Measurements from ENCODE around the gene SLAMF7. TPM values are rescaled to one million over a fixed set of nuclear protein-coding genes. Genes with fewer than 3 reads are reported as not detected.
A peak's percentile ranks its signal among the peaks of the same experiment; 100 is the strongest.

SLAMF7 gene
- total and polyA plus RNA-seq, 8 donors: 0.12 to 6.5 (median 0.46) TPM

DNA sequence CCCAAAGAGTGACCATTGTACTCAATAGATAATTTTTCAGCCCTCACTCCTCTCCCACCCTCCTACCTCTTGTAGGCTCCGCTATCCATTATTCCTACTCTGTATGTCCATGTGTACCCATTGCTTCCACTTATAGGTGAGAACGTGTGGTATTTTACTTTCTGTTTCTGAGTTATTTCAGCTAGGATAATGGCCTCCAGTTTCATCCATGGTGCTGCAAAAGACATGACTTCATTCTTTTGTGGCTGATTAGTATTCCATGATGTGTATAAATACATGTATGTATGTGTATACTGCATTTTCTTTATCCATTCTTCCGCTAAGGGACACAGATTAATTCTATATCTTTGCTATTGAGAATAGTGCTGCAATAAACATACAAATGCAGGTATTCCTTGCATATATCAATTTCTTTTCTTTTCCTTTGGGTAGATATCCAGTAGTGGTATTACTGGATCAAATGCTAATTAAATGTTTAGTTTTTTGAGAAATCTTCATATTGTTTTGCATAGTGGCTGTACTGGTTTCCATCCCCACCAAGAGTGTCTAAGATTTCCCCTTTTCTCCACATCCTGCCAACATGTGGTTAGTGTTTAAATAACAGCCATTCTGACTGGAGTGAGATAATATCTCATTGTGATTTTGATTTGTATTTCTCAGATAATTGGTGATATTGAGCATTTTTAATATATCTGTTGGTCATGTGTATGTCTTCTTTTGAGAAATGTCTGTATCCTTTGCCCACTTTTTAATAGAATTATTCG, 61.8 kb downstream of the SLAMF7 start:
- FAIRE-seq: no peak
- Histone ChIP-seq H3K4me1 (no peaks in the 10 kb centered on the region), H3K9me3 (no peaks in the 10 kb centered on the region), H3K27me3 (no peaks in the 10 kb centered on the region), H3K4me3 (no peak overlapping the region), H3K36me3 (no peaks in the 10 kb centered on the region), H3K27ac (no peak overlapping the region)
- TF ChIP-seq CTCF (IDR thresholded peaks at IDR 0.05): no peak
- intact Hi-C loops (cut with DNase I): no loop called here
- no peak for ATAC-seq
- 41 to 42% methylated on average over 4 of the region's 4 CpGs for WGBS, 2 donors
- no peak for DNase-seq

DNA sequence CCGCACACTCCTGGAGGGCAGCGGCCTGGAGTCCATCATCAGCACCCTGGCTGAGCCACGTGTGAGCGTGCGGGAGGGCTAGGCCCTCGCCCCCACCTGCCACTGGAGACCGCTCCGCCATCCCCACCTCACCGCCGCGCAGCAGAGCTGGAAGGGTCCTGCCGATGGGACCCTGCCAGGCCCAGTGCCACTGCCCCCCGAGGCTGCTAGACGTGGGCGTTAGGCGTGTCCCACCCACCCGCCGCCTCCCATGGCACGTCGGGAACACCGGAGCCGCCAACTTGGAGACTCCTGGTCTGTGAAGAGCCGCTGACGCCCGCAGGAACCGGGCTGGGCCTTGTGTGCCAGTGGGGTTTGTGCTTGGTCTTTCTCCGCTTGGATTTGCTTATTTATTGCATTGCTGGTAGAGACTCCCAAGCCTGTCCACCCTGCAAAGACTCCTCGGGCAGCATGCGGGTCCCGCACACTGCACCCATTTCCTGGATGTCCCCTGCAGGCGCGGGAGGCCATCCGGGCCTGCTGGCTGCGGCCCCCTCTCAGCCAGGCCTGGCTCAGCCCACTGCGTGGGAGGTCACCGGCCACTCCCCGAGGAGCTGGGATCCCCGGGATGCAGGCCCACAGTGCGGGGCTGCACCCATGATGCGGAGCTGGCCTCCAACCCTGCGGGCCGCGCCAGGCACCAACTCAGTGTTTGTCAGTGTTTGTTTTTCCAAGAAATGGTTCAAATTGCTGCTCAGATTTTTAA, 63.0 kb downstream of the SLAMF7 start:
- no peak for ATAC-seq
- no peak overlapping the region for H3K4me3 ChIP-seq
- no peak for FAIRE-seq
- no peaks in the 10 kb centered on the region for H3K4me1 ChIP-seq
- H3K27ac ChIP-seq: no peak overlapping the region
- no peaks in the 10 kb centered on the region for H3K9me3 ChIP-seq
- H3K27me3 ChIP-seq: no peaks in the 10 kb centered on the region
- 91 to 93% methylated on average over 41 to 43 of the region's 43 CpGs for WGBS, 2 donors
- H3K36me3 ChIP-seq: no peaks in the 10 kb centered on the region
- no peak for TF ChIP-seq CTCF (IDR thresholded peaks at IDR 0.05)
- DNase-seq: peak in 1 of 6 donors; percentile 48
- intact Hi-C loops (cut with DNase I): no loop called here

Other genes with a start within 250 kb of the SLAMF7 start
- gene SLAMF6, start 216.0 kb upstream of the SLAMF7 start, total RNA-seq: under 1 TPM; 0.04 to 0.81 (median 0.26) TPM
- under 1 TPM; 0.07 to 0.11 TPM for gene SLAMF6, start 216.0 kb upstream of the SLAMF7 start, polyA plus RNA-seq
- gene CD84, start 159.8 kb upstream of the SLAMF7 start, total RNA-seq: 10 to 100 TPM in 1 of 6 donors, 1 to 10 TPM in 5; 2.3 to 13.2 (median 3.7) TPM
- under 1 TPM; 0.16 to 0.57 TPM for gene CD84, start 159.8 kb upstream of the SLAMF7 start, polyA plus RNA-seq
- under 1 TPM in 5 of 6 donors, not detected in 1; 0.16 to 0.47 (median 0.40) TPM for gene SLAMF1, start 92.2 kb upstream of the SLAMF7 start, total RNA-seq
- under 1 TPM; 0.19 to 0.38 TPM for gene SLAMF1, start 92.2 kb upstream of the SLAMF7 start, polyA plus RNA-seq
- gene CD48, start 27.4 kb upstream of the SLAMF7 start, total RNA-seq: 1 to 10 TPM in 4 of 6 donors, under 1 TPM in 2; 0.37 to 5.1 (median 1.5) TPM
- gene CD48, start 27.4 kb upstream of the SLAMF7 start, polyA plus RNA-seq: under 1 TPM; 0.61 to 0.84 TPM
- under 1 TPM; 0.14 to 0.55 (median 0.36) TPM for gene LY9, start 56.9 kb downstream of the SLAMF7 start, total RNA-seq
- gene LY9, start 56.9 kb downstream of the SLAMF7 start, polyA plus RNA-seq: under 1 TPM in 1 of 2 donors, not detected in 1; 0.05 TPM
- gene CD244, start 123.6 kb downstream of the SLAMF7 start, total RNA-seq: under 1 TPM in 5 of 6 donors, not detected in 1; 0.06 to 0.79 (median 0.14) TPM
- under 1 TPM in 1 of 2 donors, not detected in 1; 0.07 TPM for gene CD244, start 123.6 kb downstream of the SLAMF7 start, polyA plus RNA-seq
- under 1 TPM in 4 of 6 donors, not detected in 2; 0.19 to 0.51 (median 0.27) TPM for gene ITLN1, start 145.9 kb downstream of the SLAMF7 start, total RNA-seq
- 10 to 100 TPM in 1 of 2 donors, under 1 TPM in 1; 0.12 to 15.1 TPM for gene ITLN1, start 145.9 kb downstream of the SLAMF7 start, polyA plus RNA-seq
- not detected for gene ITLN2, start 215.6 kb downstream of the SLAMF7 start, total RNA-seq
- under 1 TPM in 1 of 2 donors, not detected in 1; 0.19 TPM for gene ITLN2, start 215.6 kb downstream of the SLAMF7 start, polyA plus RNA-seq

Measured in pancreas (tissue), 10 donors.